H1 (cell line): ENCODE measurements around the gene MYMX. TPM values are rescaled to one million over a fixed set of nuclear protein-coding genes. Genes with fewer than 3 reads are reported as not detected.

Experiments used
- CTCF ChIA-PET: fragments of 300-600 bp; sonication (Branson Sonifier 250); formaldehyde crosslinking; loops from one replicate; lab custom pipeline; 2021; ENCODE audit not compliant: partially characterized antibody; lab: Charles Lee
- POLR2A ChIA-PET: fragments of 300-600 bp; sonication (Branson Sonifier 250); formaldehyde crosslinking; loops from one replicate; lab custom pipeline; 2021; ENCODE audit warnings: inconsistent platforms; ENCODE audit not compliant: partially characterized antibody; lab: Charles Lee
- DNase-seq, 2 experiments: peaks; one replicate each; pipeline versions ENCODE4 v3.0.0 to v3.0.0-alpha.2; 2010 to 2022; ENCODE audit warnings: low spot score in 2 of 2, low read depth in 1 of 2, mixed read lengths in 1 of 2
- FAIRE-seq: peaks from 2 replicates; lab custom pipeline; 2011; peaks lifted over from hg19 to GRCh38; lab: Jason Lieb, UNC
- H2AFZ ChIP-seq: 2 replicates; pipeline ENCODE4 v1.8.1; 2012; ENCODE audit warnings: low read length, inconsistent platforms
- H2AK5ac ChIP-seq: 2 replicates; pipeline ENCODE4 v1.6.1; 2013; ENCODE audit warnings: low read depth, low read length
- H2BK120ac ChIP-seq: replicated peaks from 2 replicates; pipeline ENCODE3; 2013; ENCODE audit warnings: low read depth, low read length, inconsistent platforms
- H2BK12ac ChIP-seq: 2 replicates; pipeline ENCODE4 v1.6.1; 2013; ENCODE audit warnings: low read depth, low read length
- H2BK15ac ChIP-seq: 2 replicates; pipeline ENCODE4 v1.6.1; 2013; ENCODE audit warnings: low read length
- H2BK20ac ChIP-seq: 2 replicates; pipeline ENCODE4 v1.6.1; 2013; ENCODE audit warnings: low read length
- H2BK5ac ChIP-seq: 2 replicates; pipeline ENCODE4 v1.6.1; 2013; ENCODE audit warnings: low read depth, low read length
- H3K14ac ChIP-seq: 2 replicates; pipeline ENCODE4 v1.6.1; 2013; ENCODE audit warnings: inconsistent platforms; ENCODE audit not compliant: insufficient read length
- H3K18ac ChIP-seq: 2 replicates; pipeline ENCODE4 v1.6.1; 2013; ENCODE audit warnings: low read length; ENCODE audit errors: extremely low read depth
- H3K23ac ChIP-seq: 2 replicates; pipeline ENCODE4 v1.6.1; 2013; ENCODE audit warnings: inconsistent platforms; ENCODE audit not compliant: insufficient read length
- H3K23me2 ChIP-seq: 2 replicates; pipeline ENCODE4 v1.6.1; 2013; ENCODE audit warnings: low read depth, low read length
- H3K27ac ChIP-seq: 2 replicates; pipeline ENCODE4 v1.6.1; 2011; ENCODE audit warnings: low read depth, low read length, inconsistent platforms
- H3K27me3 ChIP-seq, 4 experiments: replicated peaks in 1 of 4; 1 replicate in 1 of 4; 2 replicates in 3 of 4; pipeline versions ENCODE4 v1.6.1 to v1.8.1; 2011 to 2013; ENCODE audit warnings: low read length in 3 of 4, mild to moderate bottlenecking in 3 of 4, inconsistent platforms in 2 of 4, mixed read lengths in 2 of 4, moderate library complexity in 1 of 4; ENCODE audit not compliant: control insufficient read depth in 3 of 4, insufficient read depth in 3 of 4; ENCODE audit errors: extremely low read depth in 1 of 4
- H3K36me3 ChIP-seq, 4 experiments: 2 replicates each; pipeline versions ENCODE4 v1.6.1 to v1.8.1; 2011 to 2013; ENCODE audit warnings: mild to moderate bottlenecking in 4 of 4, low read length in 3 of 4, moderate library complexity in 2 of 4, control low read depth in 1 of 4, inconsistent platforms in 1 of 4; ENCODE audit not compliant: insufficient read depth in 4 of 4, control insufficient read depth in 2 of 4
- H3K4ac ChIP-seq: replicated peaks from 2 replicates; pipeline ENCODE3; 2013; ENCODE audit warnings: low read length, low read depth, mixed read lengths, inconsistent platforms; ENCODE audit not compliant: insufficient read length
- H3K4me1 ChIP-seq, 4 experiments: replicated peaks in 1 of 4; 1 replicate in 1 of 4; 2 replicates in 3 of 4; pipeline versions ENCODE4 v1.6.1 to v1.8.1; 2011 to 2013; ENCODE audit warnings: low read length in 3 of 4, inconsistent platforms in 2 of 4, mixed read lengths in 1 of 4; ENCODE audit not compliant: insufficient read depth in 4 of 4, control insufficient read depth in 3 of 4
- H3K4me2 ChIP-seq, 2 experiments: 2 replicates each; pipeline versions ENCODE4 v1.6.1 to v1.8.1; 2011 to 2013; ENCODE audit warnings: low read depth in 2 of 2, low read length in 2 of 2, control low read depth in 1 of 2, inconsistent platforms in 1 of 2, mild to moderate bottlenecking in 1 of 2; ENCODE audit not compliant: insufficient read depth in 1 of 2
- H3K4me3 ChIP-seq, 4 experiments: fragments of 200-600, 300-600 bp in 1 of 4; sonication (generic), shearing (Covaris generic), sonication (Bioruptor Twin) in 1 of 4; 2 replicates each; pipeline versions ENCODE4 v1.5.1 to v1.8.1; 2011 to 2016; ENCODE audit warnings: low read length in 4 of 4, low read depth in 3 of 4, control low read depth in 2 of 4, inconsistent platforms in 2 of 4, mild to moderate bottlenecking in 2 of 4, mixed read lengths in 1 of 4, moderate library complexity in 1 of 4; ENCODE audit not compliant: insufficient read depth in 2 of 4; ENCODE audit errors: extremely low read depth in 1 of 4
- H3K56ac ChIP-seq: replicated peaks from 2 replicates; pipeline ENCODE3; 2013; ENCODE audit warnings: low read depth, mild to moderate bottlenecking, mixed read lengths, low read length, inconsistent platforms; ENCODE audit not compliant: insufficient read length
- H3K79me1 ChIP-seq: 2 replicates; pipeline ENCODE4 v1.6.1; 2013; ENCODE audit warnings: low read depth, low read length, control low read depth
- H3K79me2 ChIP-seq, 2 experiments: 2 replicates each; pipeline versions ENCODE4 v1.6.1 to v1.8.1; 2012 to 2013; ENCODE audit warnings: low read length in 2 of 2, mild to moderate bottlenecking in 2 of 2, inconsistent platforms in 1 of 2; ENCODE audit not compliant: insufficient read depth in 2 of 2, control insufficient read depth in 1 of 2
- H3K9ac ChIP-seq, 4 experiments: replicated peaks in 1 of 4; 1 replicate in 1 of 4; 2 replicates in 3 of 4; pipeline versions ENCODE4 v1.6.1 to v1.8.1; 2011 to 2013; ENCODE audit warnings: low read depth in 3 of 4, low read length in 3 of 4, control low read depth in 2 of 4, mild to moderate bottlenecking in 2 of 4, moderate library complexity in 2 of 4, inconsistent platforms in 1 of 4; ENCODE audit errors: extremely low read depth in 1 of 4
- H3K9me3 ChIP-seq, 2 experiments: 2 replicates each; pipeline versions ENCODE4 v1.6.1 to v1.8.1; 2012 to 2013; ENCODE audit warnings: mild to moderate bottlenecking in 2 of 2, moderate library complexity in 2 of 2, control low read depth in 1 of 2, inconsistent platforms in 1 of 2, low read depth in 1 of 2, low read length in 1 of 2, mixed read lengths in 1 of 2; ENCODE audit not compliant: insufficient read depth in 2 of 2
- H4K20me1 ChIP-seq, 2 experiments: replicated peaks in 1 of 2; 2 replicates each; pipeline versions ENCODE3 to v1.8.1; 2011 to 2013; ENCODE audit warnings: inconsistent platforms in 2 of 2, low read length in 2 of 2, mild to moderate bottlenecking in 1 of 2; ENCODE audit not compliant: insufficient read depth in 2 of 2, control insufficient read depth in 1 of 2
- H4K5ac ChIP-seq: 2 replicates; pipeline ENCODE4 v1.6.1; 2013; ENCODE audit warnings: low read length, low read depth, mixed read lengths, inconsistent platforms; ENCODE audit not compliant: insufficient read length
- H4K8ac ChIP-seq: 2 replicates; pipeline ENCODE4 v1.8.0; 2013; ENCODE audit warnings: mild to moderate bottlenecking, moderate library complexity, low read length, inconsistent platforms; ENCODE audit not compliant: insufficient read depth; ENCODE audit errors: extremely low read depth
- H4K91ac ChIP-seq: replicated peaks from 2 replicates; pipeline ENCODE3; 2013; ENCODE audit warnings: low read length, mixed read lengths, inconsistent platforms; ENCODE audit not compliant: insufficient read length
- ASH2L ChIP-seq: fragments of 200-600, 300-600 bp; sonication (generic); IDR thresholded peaks from one replicate; pipeline ENCODE4 v1.7.1; 2017; ENCODE audit warnings: low read length
- BRCA1 ChIP-seq: IDR thresholded peaks from 2 replicates; pipeline ENCODE4 v1.6.1; 2012; ENCODE audit warnings: low read depth, low read length, improper control_type of control experiment
- CEBPB ChIP-seq: IDR thresholded peaks from 2 replicates; pipeline ENCODE4 v1.6.1; 2012; ENCODE audit warnings: low read depth, low read length
- EZH2 ChIP-seq: fragments of 200-600 bp; sonication (generic); IDR thresholded peaks from 2 replicates; pipeline ENCODE4 v1.7.1; 2012; ENCODE audit warnings: low read depth, mild to moderate bottlenecking, moderate library complexity, low read length, inconsistent platforms; ENCODE audit not compliant: severe bottlenecking
- HDAC2 ChIP-seq, 2 experiments: fragments of 300-600 bp in 1 of 2; sonication (generic) in 1 of 2; IDR thresholded peaks; 2 replicates each; pipeline ENCODE4 v1.6.1; 2011 to 2012; ENCODE audit warnings: low read depth in 2 of 2, low read length in 2 of 2, mild to moderate bottlenecking in 2 of 2, moderate library complexity in 2 of 2, borderline replicate concordance in 1 of 2, inconsistent platforms in 1 of 2
- POLR2A ChIP-seq, 2 experiments: IDR thresholded peaks; 1 replicate in 1 of 2; 2 replicates in 1 of 2; pipeline ENCODE4 v1.6.1; 2011; ENCODE audit warnings: low read depth in 2 of 2, low read length in 2 of 2, mild to moderate bottlenecking in 2 of 2; ENCODE audit errors: control extremely low read depth in 1 of 2
- RXRA ChIP-seq: IDR thresholded peaks from 2 replicates; pipeline ENCODE4 v1.6.1; 2011; ENCODE audit warnings: low read depth, mild to moderate bottlenecking, low read length, moderate library complexity; ENCODE audit not compliant: insufficient read depth
- TBP ChIP-seq: IDR thresholded peaks from 2 replicates; pipeline ENCODE4 v1.6.1; 2011; ENCODE audit warnings: low read depth, low read length, improper control_type of control experiment
- TCF12 ChIP-seq: IDR thresholded peaks from 2 replicates; pipeline ENCODE4 v1.6.1; 2011; ENCODE audit warnings: low read depth, mild to moderate bottlenecking, low read length
- WGBS, 2 experiments: shearing (Covaris generic) in 1 of 2; methylation state at CpG; one replicate each; pipeline versions ENCODE4 v1.1.6 to v1.1.7; 2013 to 2015; ENCODE audit warnings: low lambda C conversion rate in 2 of 2, mixed read lengths in 2 of 2, inconsistent platforms in 1 of 2, low coverage in 1 of 2, missing lambda C conversion rate in 1 of 2; ENCODE audit not compliant: insufficient replicate concordance in 2 of 2, insufficient coverage in 1 of 2, insufficient read length in 1 of 2; ENCODE audit errors: extremely low coverage in 1 of 2, missing lambda C conversion rate in 1 of 2; 5-methylcytosine and 5-hydroxymethylcytosine counted together
- long read RNA-seq, 2 experiments: library from RNA in 1 of 2; library from capped mRNA in 1 of 2; stranded (forward); transcript quantifications; one replicate each; pipeline ENCODE4 v2.0.0, GENCODE V29; 2021; ENCODE audit warnings: inconsistent platforms in 1 of 2
- polyA minus RNA-seq, 3 experiments: library from RNA; depleted of rRNA, polyadenylated mRNA; stranded (reverse); fragments of >200 nt; gene quantifications; 1 replicate in 2 of 3; 2 replicates in 1 of 3; pipeline ENCODE4 v1.2.3, GENCODE V29; 2011
- polyA plus RNA-seq, 7 experiments: library from polyadenylated mRNA; depleted of rRNA in 3 of 7; stranded (reverse) in 5 of 7; unstranded in 2 of 7; fragments of >200 nt in 5 of 7; fragments of 200-250 nt in 2 of 7; gene quantifications; 1 replicate in 5 of 7; 2 replicates in 1 of 7; 4 replicates in 1 of 7; pipeline versions ENCODE4 v1.2.1 to v1.2.3, GENCODE V29; 2011 to 2013; ENCODE audit warnings: missing spikeins in 2 of 7, mixed read lengths in 2 of 7
- total RNA-seq: library from RNA; stranded (reverse); fragmentation: NEBNext Ultra II Directional; extraction: Animal tissue kit (Norgen Biotek cat#: 25700); gene quantifications from 2 replicates; pipeline ENCODE4 v1.2.1, GENCODE V29; 2021

Gene MYMX
- total RNA-seq (4.7 and 5.2 TPM in 2 replicates), polyA plus RNA-seq (2011; rRNA removed) (5.3 and 6.9 TPM in 2 replicates), polyA minus RNA-seq (2011; rRNA and poly(A)+ RNA removed) (3.2 and 3.8 TPM in 2 replicates)
- polyA plus RNA-seq (2011; cell fraction: cytosol; rRNA removed): 6.9 TPM
- polyA plus RNA-seq (2011; cell fraction: nucleus; rRNA removed): 8.2 TPM
- 7.5 to 8.9 TPM (median 7.9 TPM) in 4 replicates for polyA plus RNA-seq (2012, experiment 1 of 2)
- polyA plus RNA-seq (2012, experiment 2 of 2): 9.3 TPM
- polyA plus RNA-seq (2013, experiment 1 of 2): 10.1 TPM
- polyA plus RNA-seq (2013, experiment 2 of 2): 10.6 TPM
- 5.0 TPM for polyA minus RNA-seq (2011; cell fraction: cytosol; rRNA and poly(A)+ RNA removed)
- polyA minus RNA-seq (2011; cell fraction: nucleus; rRNA and poly(A)+ RNA removed): 5.1 TPM
- long read RNA-seq, experiment 1, partial matches to known transcripts: 2 of 4 reads
- long read RNA-seq, experiment 1, other reads (novel, unspliced or antisense): 0 of 4 reads
- long read RNA-seq, experiment 2, partial matches to known transcripts: 0 of 3 reads
- long read RNA-seq, experiment 2, other reads (novel, unspliced or antisense): 0 of 3 reads

DNA sequence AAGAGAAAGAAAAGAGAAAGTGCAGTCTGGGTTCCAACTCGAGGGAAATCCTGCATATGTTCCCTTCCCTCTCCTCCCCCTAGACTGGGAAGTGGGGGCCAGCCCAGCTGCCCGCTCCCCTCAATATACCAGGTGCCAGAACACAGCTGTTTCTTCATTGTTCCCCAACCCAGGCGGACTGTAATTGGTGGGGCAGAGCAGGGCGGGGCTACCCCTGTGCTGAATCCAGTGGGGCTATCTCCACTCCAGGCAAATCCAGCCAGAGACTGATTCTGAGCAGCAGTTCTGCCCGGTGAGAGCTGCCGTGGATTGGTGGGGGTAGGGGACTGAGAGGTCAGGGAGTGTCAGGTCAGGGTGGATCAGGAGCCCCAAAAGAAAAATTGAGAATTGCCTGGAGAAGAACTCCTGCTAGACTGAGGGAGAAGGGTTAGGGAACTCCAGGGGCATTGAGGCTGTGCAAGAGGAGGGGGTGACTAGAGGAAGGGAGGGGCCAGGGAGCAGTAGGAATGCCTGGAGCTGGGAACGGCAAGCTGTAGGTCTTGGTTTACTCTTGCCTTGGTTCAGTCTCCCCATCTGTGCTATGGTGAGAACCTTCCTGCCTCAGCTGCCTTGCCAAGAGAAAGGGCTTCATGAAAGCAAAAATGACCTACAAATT, at the start of gene MYMX:
Gene MYMX, plus strand, starts transcription at position 250 of the 655 bp plus-strand sequence. CDS start 546 bp downstream, outside the sequence.
- Histone ChIP-seq H2AFZ (no peak within 1 kb of the TSS), H3K56ac (no peak within 1 kb of the TSS), H3K9ac (peak within 1 kb of the TSS in 2 of 4 experiments; percentile 12 to 32; a peak in 2 of 7 replicates), H4K5ac (peak within 1 kb of the TSS; percentile 14), H2BK20ac (peak within 1 kb of the TSS; percentile 94), H2BK120ac (peak within 1 kb of the TSS; percentile 35), H2BK12ac (peak within 1 kb of the TSS; percentile 92), H2BK15ac (peak within 1 kb of the TSS; percentile 83), H3K23ac (no peak within 1 kb of the TSS), H2BK5ac (peak within 1 kb of the TSS; percentile 82; the same call in 1 of the 2 replicates), H3K4me3 (peak within 1 kb of the TSS in 2 of 4 experiments; percentile 5 to 47; a peak in 4 of 8 replicates), H3K27me3 (no peaks in the 10 kb centered on the region), H4K20me1 (no peaks in the 10 kb centered on the region), H3K79me2 (no peaks in the 10 kb centered on the region), H3K79me1 (no peaks in the 10 kb centered on the region; the same call in 1 of the 2 replicates), H3K18ac (peak within 1 kb of the TSS; percentile 82), H3K4me1 (peaks cover 18 to 38% (median 23%) of the 10 kb centered on the region in 4 experiments), H3K23me2 (no peaks in the 10 kb centered on the region; the same call in 1 of the 2 replicates), H3K4me2 (peak within 1 kb of the TSS; percentile 75 to 80), H3K9me3 (no peaks in the 10 kb centered on the region), H3K27ac (peak within 1 kb of the TSS; percentile 13; the same call in 1 of the 2 replicates), H4K91ac (peak within 1 kb of the TSS; percentile 95), H4K8ac (no peak within 1 kb of the TSS), H3K14ac (no peak within 1 kb of the TSS), H3K36me3 (no peaks in the 10 kb centered on the region), H3K4ac (peak within 1 kb of the TSS; percentile 55), H2AK5ac (peak within 1 kb of the TSS; percentile 93; the same call in 1 of the 2 replicates)
- FAIRE-seq (no peak), DNase-seq (peak in 1 of 2 experiments; percentile 79)
- WGBS, 2 experiments: 21% methylated on average over 6 of the region's 7 CpGs; no CpG with 5 or more reads in 1 of the 2 experiments
- ChIA-PET CTCF (interaction anchor here (0.8 to 2.3 kb wide), 9 partner anchors 8 to 47 kb away, joined by 3 to 18 read pairs (median 4); partner anchors contain the start of gene HSP90AB1), POLR2A (interaction anchor here (0.7 to 5.5 kb wide), 12 partner anchors 13 to 44 kb away, joined by 3 to 46 read pairs (median 4); partner anchors contain the start of genes HSP90AB1 and SLC35B2)
- TF ChIP-seq TBP (no peak), POLR2A (IDR thresholded peaks at IDR 0.05; ENCODE audit: control extremely low read depth in 1 of 2, low read depth in 2 of 2, low read length in 2 of 2) (peak in 1 of 2 experiments; percentile 5; a peak in 1 of 3 replicates), HDAC2 (IDR thresholded peaks at IDR 0.05; ENCODE audit: borderline replicate concordance in 1 of 2, low read depth in 2 of 2, low read length in 2 of 2) (no peak), ASH2L (peak; percentile 30), BRCA1 (no peak), RXRA (no peak), TCF12 (0 out of 2 replicates have a peak, but pooled peaks have one; percentile 88), EZH2 (no peak), CEBPB (no peak)
